IMR-90 (cell line): ENCODE results near the gene PSMD6. TPM values are rescaled to one million over a fixed set of nuclear protein-coding genes. Genes with fewer than 3 reads are reported as not detected.

Source experiments
- ATAC-seq: fragments of 200-7000 bp; cut with Tn5 transposase; 2 replicates; pipeline ENCODE4 v1.9.1; 2020; ENCODE audit warnings: low read depth, mild to moderate bottlenecking, moderate library complexity
- BruUV-seq: library from RNA; stranded (reverse); fragments of 400-500 nt; replicated peaks from 2 replicates; lab custom pipeline; 2021; lab: Mats Ljungman, UMichigan
- CTCF ChIA-PET: fragments of 300-600 bp; formaldehyde crosslinking; extraction: SDS; loops from one replicate; lab custom pipeline; 2021; ENCODE audit warnings: antibody characterized with exemption; lab: Yijun Ruan, JAX
- POLR2A ChIA-PET: fragments of 300-600 bp; sonication (Branson Sonifier 250); formaldehyde crosslinking; loops from one replicate; lab custom pipeline; 2022; ENCODE audit warnings: antibody characterized with exemption; ENCODE audit not compliant: unreplicated experiment; lab: Charles Lee
- DNase-seq: peaks from one replicate; pipeline ENCODE4 v3.0.0; 2013
- H2AFZ ChIP-seq: replicated peaks from 2 replicates; pipeline ENCODE3; 2013; ENCODE audit warnings: low read length, mild to moderate bottlenecking; ENCODE audit not compliant: poor library complexity
- H2AK5ac ChIP-seq: 2 replicates; pipeline ENCODE4 v1.6.1; 2013; ENCODE audit warnings: low read depth, low read length, inconsistent platforms
- H2AK9ac ChIP-seq: replicated peaks from 2 replicates; pipeline ENCODE3; 2013; ENCODE audit warnings: mild to moderate bottlenecking, low read depth, low read length, moderate library complexity; ENCODE audit not compliant: poor library complexity
- H2BK120ac ChIP-seq: 2 replicates; pipeline ENCODE4 v1.6.1; 2013; ENCODE audit warnings: low read depth, low read length, inconsistent platforms
- H2BK15ac ChIP-seq: 3 replicates; pipeline ENCODE4 v1.6.1; 2013; ENCODE audit warnings: low read depth, low read length, inconsistent platforms
- H2BK20ac ChIP-seq: 2 replicates; pipeline ENCODE4 v1.6.1; 2013; ENCODE audit warnings: low read depth, mild to moderate bottlenecking, inconsistent platforms, low read length, moderate library complexity
- H2BK5ac ChIP-seq: 2 replicates; pipeline ENCODE4 v1.6.1; 2013; ENCODE audit warnings: mild to moderate bottlenecking, low read depth, low read length, inconsistent platforms; ENCODE audit not compliant: poor library complexity, severe bottlenecking
- H3K14ac ChIP-seq: replicated peaks from 2 replicates; pipeline ENCODE4 v1.6.1; 2013; ENCODE audit warnings: low read depth, low read length, inconsistent platforms
- H3K18ac ChIP-seq: 2 replicates; pipeline ENCODE4 v1.6.1; 2013; ENCODE audit warnings: low read depth, low read length, control low read depth
- H3K23ac ChIP-seq: 2 replicates; pipeline ENCODE4 v1.6.1; 2013; ENCODE audit warnings: low read depth, low read length, inconsistent platforms
- H3K27ac ChIP-seq: 2 replicates; pipeline ENCODE4 v1.5.1; 2013; ENCODE audit warnings: mild to moderate bottlenecking, control low read depth, low read length; ENCODE audit not compliant: insufficient read depth
- H3K27me3 ChIP-seq: 2 replicates; pipeline ENCODE4 v1.6.1; 2013; ENCODE audit warnings: low read length; ENCODE audit not compliant: control insufficient read depth, insufficient read depth
- H3K36me3 ChIP-seq: 2 replicates; pipeline ENCODE4 v1.6.1; 2013; ENCODE audit warnings: low read length, mixed read lengths; ENCODE audit not compliant: control insufficient read depth, insufficient read depth
- H3K4ac ChIP-seq: 2 replicates; pipeline ENCODE4 v1.6.1; 2013; ENCODE audit warnings: low read depth, low read length, inconsistent platforms
- H3K4me1 ChIP-seq: 2 replicates; pipeline ENCODE4 v1.6.1; 2013; ENCODE audit warnings: low read length, mixed read lengths; ENCODE audit not compliant: control insufficient read depth, insufficient read depth
- H3K4me2 ChIP-seq: 2 replicates; pipeline ENCODE4 v1.6.1; 2013; ENCODE audit warnings: low read depth, mild to moderate bottlenecking, control low read depth, low read length, moderate library complexity
- H3K4me3 ChIP-seq: 2 replicates; pipeline ENCODE4 v1.5.1; 2013; ENCODE audit warnings: low read depth, mild to moderate bottlenecking, control low read depth, low read length, moderate library complexity; ENCODE audit not compliant: insufficient read depth
- H3K56ac ChIP-seq: 2 replicates; pipeline ENCODE4 v1.6.1; 2013; ENCODE audit warnings: low read length, inconsistent platforms; ENCODE audit not compliant: insufficient read depth; ENCODE audit errors: extremely low read depth
- H3K79me1 ChIP-seq, 2 experiments: 2 replicates each; pipeline ENCODE4 v1.6.1; 2013; ENCODE audit warnings: low read length in 2 of 2, inconsistent platforms in 1 of 2, low read depth in 1 of 2
- H3K9ac ChIP-seq: 2 replicates; pipeline ENCODE4 v1.6.1; 2013; ENCODE audit warnings: low read depth, low read length, control low read depth
- H3K9me1 ChIP-seq: 2 replicates; pipeline ENCODE4 v1.6.1; 2013; ENCODE audit warnings: low read length, inconsistent platforms; ENCODE audit not compliant: insufficient read depth
- H3K9me3 ChIP-seq: 2 replicates; pipeline ENCODE4 v1.6.1; 2013; ENCODE audit warnings: low read length; ENCODE audit not compliant: control insufficient read depth, insufficient read depth
- H4K20me1 ChIP-seq: 2 replicates; pipeline ENCODE4 v1.6.1; 2013; ENCODE audit warnings: low read length, inconsistent platforms; ENCODE audit not compliant: insufficient read depth
- H4K5ac ChIP-seq: 2 replicates; pipeline ENCODE4 v1.6.1; 2013; ENCODE audit warnings: mild to moderate bottlenecking, low read depth, low read length, control low read depth
- H4K8ac ChIP-seq, 2 experiments: 2 replicates each; pipeline ENCODE4 v1.6.1; 2013; ENCODE audit warnings: low read depth in 2 of 2, low read length in 2 of 2, control low read depth in 1 of 2, inconsistent platforms in 1 of 2
- H4K91ac ChIP-seq: 2 replicates; pipeline ENCODE4 v1.6.1; 2013; ENCODE audit warnings: low read depth, low read length, inconsistent platforms; ENCODE audit not compliant: insufficient read depth
- BHLHE40 ChIP-seq: fragments of 150-350 bp; IDR thresholded peaks from 2 replicates; pipeline ENCODE4 v1.6.1; 2016; ENCODE audit warnings: mild to moderate bottlenecking, low read depth, low read length
- FOS ChIP-seq: fragments of 150-350 bp; IDR thresholded peaks from 2 replicates; pipeline ENCODE4 v1.6.1; 2016; ENCODE audit warnings: low read depth, low read length
- NFE2L2 ChIP-seq: fragments of 150-350 bp; IDR thresholded peaks from 2 replicates; pipeline ENCODE4 v1.6.1; 2016; ENCODE audit warnings: low read depth, mild to moderate bottlenecking, low read length
- RAD21 ChIP-seq: IDR thresholded peaks from 2 replicates; pipeline ENCODE4 v1.6.1; 2012; ENCODE audit warnings: low read length, improper control_type of control experiment
- WGBS, 2 experiments: methylation state at CpG; one replicate each; pipeline versions ENCODE4 v1.1.5 to v1.1.7; 2013; ENCODE audit warnings: missing lambda C conversion rate in 2 of 2; ENCODE audit not compliant: insufficient read length in 1 of 2; ENCODE audit errors: extremely low coverage in 2 of 2; 5-methylcytosine and 5-hydroxymethylcytosine counted together
- dilution Hi-C: fragments of 300-500 bp; cut with HindIII; formaldehyde crosslinking; loops from one replicate; pipeline ENCODE4 v1.14.3; 2018; ENCODE audit warnings: low sequenced_read_pairs; ENCODE audit not compliant: unreplicated experiment
- in situ Hi-C: fragments of 300-500 bp; cut with MboI; formaldehyde crosslinking; loops from 3 replicates; pipeline ENCODE4 v1.14.3; 2019; ENCODE audit warnings: low sequenced_read_pairs, inconsistent platforms, mixed read lengths
- intact Hi-C: fragments of 100-400 bp; cut with micrococcal nuclease; formaldehyde crosslinking; loops from 2 replicates; pipeline ENCODE4 v1.10.0; 2022
- polyA plus RNA-seq, 3 experiments: library from polyadenylated mRNA; depleted of rRNA; stranded (reverse); fragments of >200 nt; gene quantifications; 2 replicates each; pipeline ENCODE4 v1.2.3, GENCODE V29; 2012; ENCODE audit warnings: low replicate concordance in 1 of 3
- total RNA-seq: library from RNA; depleted of rRNA; stranded (reverse); fragments of >200 nt; gene quantifications from 2 replicates; pipeline ENCODE4 v1.2.3, GENCODE V29; 2012

PSMD6 gene
- total and polyA plus RNA-seq, 2 of the 4 experiments (the other 2 are of a cell fraction), result 86.6 to 91.8 TPM

DNA sequence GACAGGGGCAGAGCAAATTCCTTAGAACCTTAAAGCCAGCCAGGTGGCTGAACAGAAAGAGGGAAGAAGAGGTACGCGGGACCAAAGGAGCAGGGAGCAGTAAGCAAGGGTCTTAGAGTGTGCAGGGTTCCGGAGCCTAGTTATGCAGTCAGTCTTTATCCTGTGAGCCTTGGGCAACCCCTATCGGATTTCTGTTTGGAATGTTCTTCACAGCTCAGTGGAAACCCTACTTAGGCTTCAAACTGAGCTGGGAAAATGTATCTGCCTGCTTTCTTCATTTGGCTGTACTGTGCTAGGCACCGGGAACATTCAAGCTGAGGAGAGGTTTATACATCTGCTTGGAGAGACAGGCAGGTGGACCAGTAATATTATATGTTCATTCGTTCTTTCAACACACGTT is 37.1 kb downstream of the PSMD6 start:
- POLR2A ChIA-PET, result no interaction called here
- in situ Hi-C loops (loop anchor here (25.0 kb wide), 1 partner anchor 1374 kb away; no protein-coding TSS in a partner anchor), intact Hi-C loops (no loop called here), dilution Hi-C loops (no loop called here)
- Histone ChIP-seq H4K8ac (no peak overlapping the region), H3K4me3 (no peak overlapping the region), H3K9me3 (no peaks in the 10 kb centered on the region), H3K56ac (no peak overlapping the region), H4K91ac (no peak overlapping the region), H3K4me2 (no peak overlapping the region), H3K4ac (no peak overlapping the region), H2AK5ac (no peak overlapping the region), H3K23ac (no peak overlapping the region), H2BK5ac (no peak overlapping the region), H4K20me1 (no peaks in the 10 kb centered on the region), H3K79me1 (peaks cover 18 to 27% of the 10 kb centered on the region in 2 experiments), H3K9me1 (no peaks in the 10 kb centered on the region; the same call in 1 of the 2 replicates), H3K36me3 (peaks cover 33% of the 10 kb centered on the region), H3K14ac (no peak overlapping the region), H4K5ac (no peak overlapping the region), H3K27ac (no peak overlapping the region), H3K9ac (no peak overlapping the region), H2AK9ac (no peak overlapping the region), H3K4me1 (no peaks in the 10 kb centered on the region; the same call in 1 of the 2 replicates), H2BK15ac (no peak overlapping the region), H3K27me3 (no peaks in the 10 kb centered on the region), H2BK120ac (no peak overlapping the region), H3K18ac (no peak overlapping the region), H2BK20ac (no peak overlapping the region), H2AFZ (no peak overlapping the region)
- TF ChIP-seq BHLHE40, result no peak
- TF ChIP-seq NFE2L2, result no peak
- TF ChIP-seq RAD21, result no peak
- no peak for TF ChIP-seq FOS
- CTCF ChIA-PET, result interaction anchor here (0.6 kb wide), 1 partner anchor 44 kb away, joined by 4 read pairs; no protein-coding TSS in a partner anchor
- WGBS, 2 experiments, result 80% methylated on average over 1 of the region's 7 CpGs; no CpG with 5 or more reads in 1 of the 2 experiments
- DNase-seq (no peak), ATAC-seq (peak; percentile 61)
- BruUV-seq, result no TSS peak
